C4-2B (cell line): ENCODE measurements around the gene SCG2.

Source experiments
- CTCF ChIP-seq: fragments of 450-650 bp; conservative IDR thresholded peaks from 2 replicates; pipeline ENCODE4 v1.5.1; 2017; ENCODE audit warnings: mild to moderate bottlenecking
- ZFX ChIP-seq: fragments of 450-650 bp; IDR thresholded peaks from 2 replicates; pipeline ENCODE4 v1.6.1; 2017

DNA sequence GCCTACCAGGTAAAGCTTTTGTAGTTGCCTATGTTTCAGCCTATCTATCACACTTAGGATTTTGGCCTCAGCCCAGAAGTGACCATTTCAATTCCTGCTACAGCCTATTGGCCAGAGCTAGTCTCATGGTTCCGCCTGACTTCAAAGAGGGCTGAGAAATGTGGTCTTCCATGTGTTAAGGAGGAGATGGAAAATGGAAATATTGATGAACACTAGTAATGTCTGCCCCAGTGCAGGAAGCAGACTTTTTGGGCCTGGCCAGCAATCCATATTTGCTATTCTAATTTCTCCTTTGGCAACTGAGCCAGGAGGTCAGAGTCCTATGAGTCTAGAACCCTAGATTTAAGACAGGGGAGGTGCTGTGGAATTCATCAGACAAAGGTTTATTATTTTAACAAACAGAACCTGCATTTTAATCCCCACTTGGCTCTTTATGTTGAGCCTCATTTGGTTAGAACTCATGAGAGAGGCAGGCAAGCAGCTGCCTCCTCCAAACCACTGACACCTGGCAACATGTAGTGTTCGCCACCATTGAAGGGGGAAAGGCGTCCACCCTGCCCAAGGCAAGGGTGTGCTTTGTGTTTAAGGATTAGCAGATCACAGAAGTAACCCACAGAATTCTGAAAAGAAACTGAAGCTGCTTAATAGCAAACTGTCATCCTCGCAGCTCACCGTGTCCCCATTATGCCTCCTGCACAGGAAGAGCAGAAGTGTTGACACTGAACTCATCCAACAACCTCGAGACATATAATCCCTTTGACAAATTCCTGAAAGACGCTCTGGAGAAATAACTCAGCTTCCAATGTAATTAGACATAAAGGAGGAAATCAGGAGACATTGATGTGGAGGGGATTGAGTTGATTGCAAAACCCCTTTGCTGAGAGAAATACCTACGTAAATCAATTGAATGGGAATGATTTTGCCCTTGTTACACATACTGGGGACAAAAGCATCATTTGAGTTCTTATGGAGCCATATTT, 47.7 kb upstream of the SCG2 start:
- TF ChIP-seq CTCF: no peak
- TF ChIP-seq ZFX: no peak
